Raji (cell line): ENCODE measurements around the gene FAM98C.

Experiments
- POLR2A ChIP-seq: IDR thresholded peaks from 2 replicates; pipeline ENCODE4 v1.6.1; 2011; ENCODE audit warnings: low read depth, low read length, control low read depth; ENCODE audit not compliant: insufficient read depth

Gene FAM98C

DNA sequence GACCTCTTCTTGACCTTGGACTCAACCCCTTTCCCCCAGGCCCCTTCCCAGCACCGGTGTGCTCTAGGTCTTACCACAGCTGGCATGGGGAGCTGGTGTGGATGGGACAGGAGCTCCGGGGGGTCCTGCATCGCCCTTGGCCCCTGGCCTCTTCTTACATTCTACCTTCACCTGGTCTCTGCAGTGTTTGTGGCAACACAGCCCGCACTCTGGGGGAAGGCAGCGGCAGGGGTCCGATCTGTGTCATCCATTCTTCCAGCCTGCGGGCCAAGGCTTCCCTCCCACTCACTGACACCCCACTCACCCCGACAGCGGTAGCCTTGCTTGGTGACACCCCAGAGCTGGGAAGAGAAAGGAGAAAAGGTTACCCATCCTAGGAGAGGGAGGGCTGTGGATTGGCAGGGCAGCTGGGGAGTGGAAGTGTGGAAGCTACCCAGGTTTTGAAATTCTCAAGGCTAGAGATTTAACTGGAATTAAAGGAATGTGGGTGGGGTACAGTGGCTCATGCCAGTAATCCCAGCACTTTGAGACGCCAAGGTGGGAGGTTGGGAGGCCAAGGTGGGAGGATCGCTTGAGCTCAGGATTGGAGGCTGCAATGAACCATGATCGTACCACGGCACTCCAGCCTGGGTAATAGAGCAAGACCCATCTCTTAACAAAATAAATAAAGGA lies 8.3 kb downstream of the FAM98C start:
- 0 out of 2 replicates have a peak, but pooled peaks have one; percentile 16 for TF ChIP-seq POLR2A

DNA sequence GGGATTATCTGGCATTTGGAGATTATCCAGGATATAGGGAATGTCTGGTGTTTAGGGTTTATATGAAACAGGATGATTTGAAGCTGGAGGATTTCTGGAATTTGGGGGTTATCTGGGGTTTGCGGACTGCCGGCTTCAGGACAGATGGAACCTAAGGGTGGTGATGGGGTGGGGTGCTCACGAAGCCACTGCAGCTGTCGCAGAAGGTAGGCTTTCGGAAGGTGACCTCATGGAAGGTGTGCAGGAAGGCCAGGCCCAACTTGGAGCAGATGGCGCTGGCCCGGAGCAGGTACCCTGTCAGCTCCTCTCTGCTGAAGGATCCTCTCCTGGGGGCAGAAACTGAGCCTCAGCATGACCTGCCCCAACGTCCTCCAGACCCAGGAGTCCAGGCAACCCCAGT lies 9.6 kb downstream of the FAM98C start:
- TF ChIP-seq POLR2A, result no peak

DNA sequence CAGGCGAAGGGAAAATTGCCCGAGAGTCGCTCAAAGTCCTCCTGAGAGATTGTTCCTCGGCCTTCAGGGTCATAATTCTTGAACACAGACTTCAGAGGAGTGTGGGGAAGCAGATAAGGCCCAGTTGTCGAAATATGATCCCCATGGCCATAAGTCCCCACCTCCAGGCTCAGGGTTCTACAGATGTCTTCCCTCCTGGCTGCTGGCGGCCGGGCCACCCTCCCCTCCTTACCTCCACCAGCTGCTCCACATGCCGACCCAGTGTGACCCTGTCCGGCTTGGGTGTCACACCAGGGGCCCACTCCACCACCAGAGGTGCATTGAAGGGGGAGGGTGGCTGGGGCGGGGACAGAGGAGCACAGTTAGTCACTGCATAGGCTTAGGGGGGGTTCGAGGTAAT lies 10.1 kb downstream of the FAM98C start:
- no peak for TF ChIP-seq POLR2A

DNA sequence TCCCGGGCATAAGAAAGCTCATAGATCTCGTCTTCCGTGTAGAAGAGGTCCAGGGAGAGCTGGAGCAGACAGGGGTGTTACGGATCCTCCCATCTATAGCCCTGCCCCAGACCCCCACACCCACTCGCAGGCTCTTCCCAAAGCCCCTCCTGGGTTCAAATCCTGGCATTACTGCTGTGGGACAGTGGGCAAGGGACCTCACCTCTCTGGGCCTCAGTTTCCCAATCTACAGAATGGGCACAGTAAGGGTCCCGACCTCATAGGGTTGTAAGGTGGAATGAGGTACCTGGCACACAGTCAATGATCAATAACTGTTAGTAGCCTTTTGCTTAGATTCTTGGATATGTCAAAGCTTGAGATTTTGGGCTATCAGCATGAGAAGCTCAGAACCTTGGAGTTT lies 10.5 kb downstream of the FAM98C start:
- TF ChIP-seq POLR2A, result no peak

DNA sequence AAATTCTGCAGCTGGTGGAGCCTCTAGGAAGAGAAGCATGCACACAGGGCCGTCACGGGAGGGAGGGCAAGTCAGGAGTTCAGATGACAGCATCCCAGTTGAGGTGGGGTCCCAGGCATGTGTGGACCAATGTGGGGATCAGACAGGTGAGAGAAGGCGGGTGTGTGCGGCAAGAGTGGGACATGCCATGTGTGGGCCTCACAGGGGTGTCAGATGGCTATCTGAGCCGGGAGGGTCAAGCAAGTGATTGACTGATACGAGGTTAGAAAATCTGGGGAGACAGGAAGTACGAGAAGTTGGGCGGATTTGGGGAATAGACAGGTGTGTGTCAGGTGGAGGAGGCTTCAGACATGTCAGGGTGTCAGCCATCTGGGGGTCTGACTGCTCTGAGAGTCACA lies 14.3 kb downstream of the FAM98C start:
- no peak for TF ChIP-seq POLR2A

DNA sequence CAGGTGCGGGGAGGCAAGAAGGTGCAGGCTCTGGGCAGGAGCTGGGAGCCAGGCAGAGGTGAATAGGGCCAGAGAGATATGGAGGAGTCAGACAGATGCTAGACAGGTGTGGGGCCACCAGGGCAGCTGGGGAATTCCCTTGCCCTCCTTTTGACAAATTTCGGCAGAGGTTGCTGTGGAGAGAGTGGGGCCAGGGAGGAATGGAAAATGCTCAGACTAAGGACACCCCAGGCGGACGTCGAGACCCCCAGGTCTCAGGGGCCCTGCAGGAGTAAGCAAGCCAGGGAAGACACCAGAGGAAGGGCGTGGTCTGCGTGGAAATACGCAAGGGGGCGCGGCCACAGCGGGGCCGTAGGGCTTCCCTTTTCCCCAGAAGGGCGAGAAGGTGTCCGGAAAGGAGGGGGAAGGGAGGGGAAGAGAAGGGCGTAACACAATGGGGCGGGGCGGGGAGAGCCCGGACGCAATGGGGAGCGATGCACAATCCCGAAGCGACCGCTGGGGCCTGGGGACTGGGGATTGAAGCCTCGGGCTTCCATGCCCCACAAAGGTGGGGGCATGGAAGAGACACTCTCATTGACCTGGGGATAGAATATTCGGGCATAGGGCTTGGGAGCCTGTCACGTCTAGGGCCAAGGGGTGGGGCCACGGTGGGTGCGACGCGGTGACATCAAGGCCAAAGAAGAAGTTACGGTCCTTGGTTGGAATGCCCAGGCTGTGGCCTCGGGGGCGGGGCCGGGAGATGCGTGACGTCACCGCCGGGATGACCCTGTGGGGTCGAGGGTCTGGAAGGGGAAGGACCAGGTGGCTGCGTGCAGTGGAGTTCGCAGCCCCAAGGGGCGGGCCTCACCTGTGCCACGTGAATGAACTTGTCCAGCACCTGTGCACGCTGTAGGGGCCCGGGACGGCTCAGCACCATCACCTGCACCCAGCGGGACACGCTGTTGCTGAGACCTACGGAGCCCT lies 14.9 kb downstream of the FAM98C start:
- TF ChIP-seq POLR2A, result no peak

DNA sequence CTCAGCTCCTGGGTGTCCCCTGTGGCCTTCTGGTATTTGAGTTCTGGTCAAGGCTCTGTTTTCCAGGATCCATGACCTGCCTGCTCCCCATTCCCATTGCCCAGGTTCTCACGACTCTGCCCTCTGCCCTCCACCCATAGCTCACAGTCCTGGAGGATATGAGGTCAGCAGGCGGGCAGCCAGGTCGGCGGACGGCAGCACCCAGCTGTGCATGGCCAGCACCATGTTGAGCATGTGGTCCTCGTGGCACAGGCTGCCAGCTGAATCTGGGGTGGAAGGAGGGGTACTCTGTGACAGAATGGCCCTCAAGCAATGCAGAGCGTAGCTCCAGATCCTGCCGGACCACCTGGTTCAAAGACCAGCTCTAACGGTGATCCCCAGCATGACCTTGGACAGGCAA lies 18.0 kb downstream of the FAM98C start:
- TF ChIP-seq POLR2A, result no peak

DNA sequence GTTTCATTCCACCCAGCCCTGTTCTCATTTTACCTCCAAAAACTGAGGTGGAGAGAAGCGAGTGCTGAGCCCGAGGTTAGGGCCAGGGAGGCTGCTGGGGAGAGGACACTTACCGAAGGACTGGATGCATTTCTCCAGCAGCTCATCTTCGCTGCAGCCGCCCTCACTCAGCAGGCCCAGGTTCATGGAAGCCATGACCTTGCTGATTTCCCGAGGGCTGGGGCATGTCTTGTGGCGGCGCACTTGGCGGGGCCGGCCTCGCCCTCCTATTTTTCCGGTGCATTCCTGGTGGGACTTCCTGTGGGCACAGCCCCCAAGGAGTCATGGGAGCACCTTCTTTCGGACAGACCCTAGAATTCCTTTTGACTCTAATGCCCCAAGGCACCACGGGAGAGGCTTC lies 19.0 kb downstream of the FAM98C start:
- no peak for TF ChIP-seq POLR2A

DNA sequence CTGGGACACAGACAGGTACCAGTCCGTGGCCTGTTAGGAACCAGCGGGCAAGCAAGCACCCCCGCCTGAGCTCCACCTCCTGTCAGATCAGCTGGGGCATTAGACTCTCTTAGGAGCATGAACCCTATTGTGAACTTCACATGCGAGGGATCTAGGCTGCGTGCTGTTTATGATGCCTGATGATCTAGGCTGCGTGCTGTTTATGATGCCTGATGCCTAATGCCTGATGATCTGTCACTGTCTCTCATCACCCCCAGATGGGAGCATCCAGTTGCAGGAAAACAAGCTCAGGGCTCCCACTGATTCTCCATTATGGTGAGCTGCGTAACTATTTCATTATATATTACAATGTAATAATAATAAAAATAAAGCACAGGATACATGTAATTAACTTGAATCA lies 19.5 kb downstream of the FAM98C start:
- no peak for TF ChIP-seq POLR2A

DNA sequence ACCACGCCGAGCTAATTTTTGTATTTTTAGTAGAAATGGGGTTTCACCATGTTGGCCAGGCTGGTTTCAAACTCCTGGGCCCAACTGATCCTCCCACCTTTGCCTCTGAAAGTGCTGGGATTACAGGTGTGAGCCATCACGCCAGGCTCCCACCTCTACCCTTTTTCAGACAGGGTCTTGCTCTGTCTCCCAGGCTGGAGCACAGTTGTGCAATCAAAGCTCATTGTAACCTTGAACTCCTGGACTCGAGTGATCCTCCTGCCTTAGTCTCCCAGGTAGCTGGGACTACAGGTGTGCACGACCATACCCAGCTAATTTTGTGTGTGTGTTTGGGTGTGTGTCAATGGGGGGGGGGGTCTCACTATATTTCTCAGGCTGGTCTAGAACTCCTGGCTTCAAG lies 21.4 kb downstream of the FAM98C start:
- TF ChIP-seq POLR2A, result no peak

DNA sequence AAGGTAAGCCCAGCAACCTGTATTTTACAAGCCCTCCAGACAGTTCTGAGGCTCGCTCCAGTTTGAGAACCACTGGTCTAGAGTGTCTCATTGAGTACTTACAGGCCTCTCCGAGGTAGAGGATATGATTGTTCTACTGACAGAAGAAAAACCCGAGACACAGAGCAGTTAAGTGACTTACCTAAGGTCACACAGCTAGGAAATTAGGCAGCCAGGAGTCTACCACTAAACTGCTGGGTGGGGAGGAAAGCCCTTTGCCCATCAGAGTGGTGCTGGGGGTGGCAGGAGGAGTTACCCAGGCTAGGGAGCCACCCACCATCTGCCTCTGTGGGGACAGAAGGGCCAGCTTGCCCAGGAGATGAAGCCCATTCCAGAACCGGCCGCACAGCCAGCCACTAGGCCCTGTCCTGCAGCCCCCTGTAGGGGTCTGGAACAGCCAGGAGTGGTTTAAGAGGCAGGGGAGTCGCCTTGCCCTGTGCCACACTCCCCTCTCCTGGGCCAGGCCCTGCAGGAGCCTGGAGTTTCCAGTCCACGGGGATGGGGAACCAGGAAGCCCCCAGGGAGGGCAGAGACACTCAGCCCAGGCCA lies 22.4 kb downstream of the FAM98C start:
- TF ChIP-seq POLR2A, result no peak

DNA sequence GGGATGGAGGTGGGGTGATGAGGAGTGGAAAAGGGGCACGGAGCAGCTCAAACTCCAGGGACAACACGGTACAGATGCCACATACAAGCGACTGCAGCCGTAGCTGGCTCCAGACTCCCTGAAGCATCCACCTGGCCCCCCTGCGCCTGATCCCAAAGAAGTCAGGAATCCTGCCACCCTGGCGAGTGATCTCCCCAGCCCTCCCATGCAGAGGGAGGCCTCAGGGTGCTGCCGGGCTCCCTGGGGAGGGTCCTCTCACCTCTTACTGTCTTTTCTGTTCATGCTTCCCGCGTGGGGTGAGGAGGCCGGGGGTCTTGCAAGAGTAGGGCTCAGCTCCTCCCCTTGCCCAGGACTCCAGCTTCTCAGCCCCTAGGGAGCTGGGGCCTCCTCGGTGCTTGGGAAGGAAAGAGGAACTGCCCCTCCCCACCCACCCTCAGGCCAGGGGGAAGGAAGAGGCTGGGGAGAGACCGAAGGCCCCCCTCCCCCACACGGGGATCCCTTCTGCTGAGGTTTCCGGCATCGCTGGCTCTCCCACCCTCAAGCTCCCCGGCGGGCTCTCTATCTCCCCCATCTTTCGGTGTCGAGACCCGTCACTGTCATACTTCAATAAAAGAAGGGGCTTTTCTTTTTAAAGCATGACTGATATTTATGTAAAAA lies 23.0 kb downstream of the FAM98C start, which contains the start of gene RASGRP4:
TSS of gene RASGRP4 (minus strand) at position 410 of the 657 bp plus-strand sequence. CDS start at position 282, 128 bp downstream.
- no peak for TF ChIP-seq POLR2A

DNA sequence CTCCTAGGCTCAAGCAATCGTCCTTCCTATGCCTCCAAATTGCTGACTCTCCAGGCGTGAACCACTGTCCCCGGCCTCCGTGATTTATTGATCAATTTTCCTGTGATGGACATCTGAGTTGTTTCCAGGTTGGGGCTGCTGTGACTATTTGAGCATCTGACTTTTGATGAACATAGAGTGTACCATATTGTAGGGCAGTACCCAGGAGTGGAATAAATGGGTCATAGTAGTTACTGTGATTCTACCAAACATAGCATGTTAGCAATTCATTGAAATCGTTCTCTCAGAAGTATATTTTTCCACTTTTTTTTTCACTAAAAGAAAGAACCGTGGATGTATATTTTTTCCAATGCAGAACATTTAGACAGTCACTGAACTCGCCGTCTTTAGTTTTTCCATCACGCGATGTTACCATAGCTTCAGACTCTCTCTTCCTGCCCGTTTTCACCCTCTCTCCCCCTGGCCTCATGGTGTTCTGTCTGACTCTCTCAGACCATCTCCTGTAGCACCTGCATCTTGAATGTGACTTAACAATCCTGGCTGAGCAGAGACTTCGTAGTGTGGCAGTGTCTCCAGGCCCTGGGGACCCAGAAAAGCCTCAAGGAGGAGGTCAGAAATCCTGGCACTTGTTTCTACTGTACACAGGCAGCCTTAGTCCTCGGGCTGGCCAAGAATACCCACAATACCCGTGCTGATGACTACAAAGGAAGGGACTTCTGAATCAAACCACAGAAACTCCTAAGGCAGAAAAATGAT lies 26.3 kb downstream of the FAM98C start:
- TF ChIP-seq POLR2A, result no peak

DNA sequence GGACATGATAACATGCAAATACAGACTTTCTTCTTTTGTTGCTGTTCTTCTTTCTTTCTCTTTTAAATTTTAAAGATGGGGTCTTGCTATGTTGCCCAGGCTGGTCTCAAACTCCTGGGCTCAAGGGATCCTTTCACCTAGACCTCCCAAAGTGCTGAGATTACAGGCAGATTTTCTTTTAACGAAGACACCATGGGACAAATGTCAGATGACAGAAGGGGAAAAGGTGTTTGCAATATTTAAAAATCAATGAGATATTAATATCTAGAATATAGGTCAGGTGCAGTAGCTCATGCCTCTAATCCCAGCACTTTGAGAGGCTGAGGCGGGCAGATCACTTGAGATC lies 26.9 kb downstream of the FAM98C start:
- TF ChIP-seq POLR2A, result no peak

DNA sequence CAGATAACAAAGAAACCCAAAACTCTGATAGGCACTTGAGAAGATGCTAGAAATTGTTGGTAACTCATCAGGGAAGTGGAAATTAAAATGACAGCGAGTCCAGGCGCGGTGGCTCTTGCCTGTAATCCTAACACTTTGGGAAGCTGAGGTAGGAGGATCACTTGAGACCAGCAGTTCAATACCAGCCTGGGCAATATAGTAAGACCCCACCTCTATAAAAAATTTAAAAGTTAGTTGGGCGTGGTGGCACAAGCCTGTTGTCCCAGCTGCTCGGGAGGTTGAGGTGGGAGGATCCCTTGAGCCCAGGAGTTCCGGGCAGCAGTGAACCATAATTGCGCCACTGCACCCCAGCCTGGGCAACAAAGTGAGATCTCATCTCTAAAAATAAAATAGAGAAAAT lies 28.0 kb downstream of the FAM98C start:
- TF ChIP-seq POLR2A, result no peak
